NOMO-1 treated with DMSO at 0.1 percent for 48 hours (cell line): Measurements from ENCODE around the gene SESN2.

ENCODE experiments used
- DNase-seq: peaks from one replicate; lab custom pipeline; 2025; ENCODE audit not compliant: unreplicated experiment; lab: John Stamatoyannopoulos, UW

The SESN2 gene

GRCh38 chr1:28282426-28283407 is 23.4 kb downstream of the SESN2 start:
- peak; percentile 30 for DNase-seq

GRCh38 chr1:28286111-28286510 is 26.8 kb downstream of the SESN2 start:
- DNase-seq = peak; percentile 56

GRCh38 chr1:28288487-28288886 is 29.2 kb downstream of the SESN2 start:
- DNase-seq = no peak

- no peak for DNase-seq
Measured at GRCh38 chr1:28290851-28291250, 31.5 kb downstream of the SESN2 start.

GRCh38 chr1:28291711-28292110 is 32.4 kb downstream of the SESN2 start:
- no peak for DNase-seq

GRCh38 chr1:28295936-28296335 is 36.6 kb downstream of the SESN2 start:
- DNase-seq = no peak

GRCh38 chr1:28296401-28297261 is 37.3 kb downstream of the SESN2 start:
- DNase-seq = no peak

- no peak for DNase-seq
Measured at GRCh38 chr1:28297826-28298225, 38.5 kb downstream of the SESN2 start.

- no peak for DNase-seq
Measured at GRCh38 chr1:28298438-28298837, 39.1 kb downstream of the SESN2 start.

GRCh38 chr1:28301368-28302174 is 42.3 kb downstream of the SESN2 start:
- no peak for DNase-seq

- DNase-seq = no peak
Measured at GRCh38 chr1:28302247-28302646, 42.9 kb downstream of the SESN2 start.

GRCh38 chr1:28306301-28306949 is 47.1 kb downstream of the SESN2 start:
- DNase-seq = no peak

GRCh38 chr1:28308750-28309149 is 49.4 kb downstream of the SESN2 start:
- no peak for DNase-seq

- DNase-seq = no peak
Measured at GRCh38 chr1:28309702-28310101, 50.4 kb downstream of the SESN2 start.

GRCh38 chr1:28313702-28314546 is 54.6 kb downstream of the SESN2 start:
- DNase-seq = no peak

GRCh38 chr1:28314547-28314941 is 55.2 kb downstream of the SESN2 start:
- DNase-seq = no peak

GRCh38 chr1:28317014-28317413 is 57.7 kb downstream of the SESN2 start:
- no peak for DNase-seq

- DNase-seq = no peak
Measured at GRCh38 chr1:28322194-28322593, 62.9 kb downstream of the SESN2 start.

- peak; percentile 44 for DNase-seq
Measured at GRCh38 chr1:28323720-28324119, 64.4 kb downstream of the SESN2 start.

GRCh38 chr1:28326515-28326914 is 67.2 kb downstream of the SESN2 start:
- DNase-seq = peak; percentile 57
